Stomach (tissue), 4 donors: ENCODE results near the gene SLC3A2.

Experiments used
- CTCF ChIP-seq, 7 experiments: fragments of 450-650 bp in 4 of 7; fragments of 200-600 bp in 3 of 7; sonication (generic) in 3 of 7; IDR thresholded peaks; one replicate each; pipeline ENCODE4 v1.5.1; 2016 to 2019; ENCODE audit warnings: antibody characterized with exemption in 7 of 7, control low read depth in 2 of 7, mild to moderate bottlenecking in 1 of 7
- EP300 ChIP-seq: sonication (generic); formaldehyde crosslinking; IDR thresholded peaks from one replicate; pipeline ENCODE4 v1.6.1; 2017; ENCODE audit warnings: antibody characterized with exemption
- POLR2A ChIP-seq, 4 donors: fragments of 450-650 bp; IDR thresholded peaks; one replicate each; pipeline ENCODE4 v1.6.1; 2016; ENCODE audit warnings: antibody characterized with exemption in 4 of 4, control low read depth in 2 of 4, mild to moderate bottlenecking in 1 of 4, moderate library complexity in 1 of 4
- POLR2AphosphoS5 ChIP-seq, 3 donors: sonication (generic); formaldehyde crosslinking; IDR thresholded peaks; one replicate each; pipeline ENCODE4 v1.6.1; 2016; ENCODE audit warnings: antibody characterized with exemption in 3 of 3

- TF ChIP-seq CTCF (IDR thresholded peaks at IDR 0.05) (no peak), POLR2A (IDR thresholded peaks at IDR 0.05) (no peak), POLR2AphosphoS5 (IDR thresholded peaks at IDR 0.05) (no peak), EP300 (no peak)
Observed at GRCh38 chr11:62928011-62928410, 47.3 kb downstream of the SLC3A2 start.
